Measurements from ENCODE around the gene VSTM2L.

Gene VSTM2L

GRCh38 chr20:37911838-37912281 lies 8.9 kb downstream of the VSTM2L start:
- Histone ChIP-seq H3K36me3 (ENCODE audit: control insufficient read depth, insufficient read depth, low read length) (no peaks in the 10 kb centered on the region), H3K9me3 (ENCODE audit: control insufficient read depth, low read length) (no peaks in the 10 kb centered on the region), H3K4me3 (ENCODE audit: insufficient read depth, low read depth, low read length, poor library complexity, severe bottlenecking) (no peak overlapping the region), H3K4me1 (ENCODE audit: control insufficient read depth, insufficient read depth, low read length, poor library complexity, severe bottlenecking) (peaks cover 5% of the 10 kb centered on the region), H3K27ac (ENCODE audit: insufficient read depth, low read length, poor library complexity, severe bottlenecking) (no peak overlapping the region), H3K27me3 (replicated peaks; ENCODE audit: control insufficient read depth, insufficient read depth, low read length, poor library complexity, severe bottlenecking) (no peaks in the 10 kb centered on the region)
- no peak for DNase-seq

GRCh38 chr20:37912874-37913273 lies 9.9 kb downstream of the VSTM2L start:
- no peak overlapping the region for H3K4me3 ChIP-seq (ENCODE audit: insufficient read depth, low read depth, low read length, poor library complexity, severe bottlenecking)
- no peaks in the 10 kb centered on the region for H3K9me3 ChIP-seq (ENCODE audit: control insufficient read depth, low read length)
- DNase-seq = no peak
- peaks cover 5% of the 10 kb centered on the region for H3K4me1 ChIP-seq (ENCODE audit: control insufficient read depth, insufficient read depth, low read length, poor library complexity, severe bottlenecking)
- no peaks in the 10 kb centered on the region for H3K36me3 ChIP-seq (ENCODE audit: control insufficient read depth, insufficient read depth, low read length)
- H3K27ac ChIP-seq (ENCODE audit: insufficient read depth, low read length, poor library complexity, severe bottlenecking) = no peak overlapping the region
- no peaks in the 10 kb centered on the region for H3K27me3 ChIP-seq (replicated peaks; ENCODE audit: control insufficient read depth, insufficient read depth, low read length, poor library complexity, severe bottlenecking)

GRCh38 chr20:37913567-37914366 lies 10.8 kb downstream of the VSTM2L start:
- DNase-seq = no peak
- no peaks in the 10 kb centered on the region for H3K27me3 ChIP-seq (replicated peaks; ENCODE audit: control insufficient read depth, insufficient read depth, low read length, poor library complexity, severe bottlenecking)

GRCh38 chr20:37914367-37914671 lies 11.4 kb downstream of the VSTM2L start:
- H3K4me3 ChIP-seq (ENCODE audit: insufficient read depth, low read depth, low read length, poor library complexity, severe bottlenecking) = no peak overlapping the region

More at GRCh38 chr20:37913567-37914366, 10.8 kb downstream of the VSTM2L start:
- peaks cover 5% of the 10 kb centered on the region for H3K4me1 ChIP-seq (ENCODE audit: control insufficient read depth, insufficient read depth, low read length, poor library complexity, severe bottlenecking)
- no peaks in the 10 kb centered on the region for H3K36me3 ChIP-seq (ENCODE audit: control insufficient read depth, insufficient read depth, low read length)
- no peak overlapping the region for H3K27ac ChIP-seq (ENCODE audit: insufficient read depth, low read length, poor library complexity, severe bottlenecking)
- no peaks in the 10 kb centered on the region for H3K9me3 ChIP-seq (ENCODE audit: control insufficient read depth, low read length)
- H3K4me3 ChIP-seq (ENCODE audit: insufficient read depth, low read depth, low read length, poor library complexity, severe bottlenecking) = no peak overlapping the region

GRCh38 chr20:37914672-37915433 lies 11.9 kb downstream of the VSTM2L start:
- no peak for DNase-seq
- Histone ChIP-seq H3K9me3 (ENCODE audit: control insufficient read depth, low read length) (no peaks in the 10 kb centered on the region), H3K36me3 (ENCODE audit: control insufficient read depth, insufficient read depth, low read length) (no peaks in the 10 kb centered on the region), H3K4me3 (ENCODE audit: insufficient read depth, low read depth, low read length, poor library complexity, severe bottlenecking) (no peak overlapping the region), H3K27ac (ENCODE audit: insufficient read depth, low read length, poor library complexity, severe bottlenecking) (no peak overlapping the region), H3K27me3 (replicated peaks; ENCODE audit: control insufficient read depth, insufficient read depth, low read length, poor library complexity, severe bottlenecking) (no peaks in the 10 kb centered on the region), H3K4me1 (ENCODE audit: control insufficient read depth, insufficient read depth, low read length, poor library complexity, severe bottlenecking) (peaks cover 5% of the 10 kb centered on the region)

More at GRCh38 chr20:37914367-37914671, 11.4 kb downstream of the VSTM2L start:
- Histone ChIP-seq H3K36me3 (ENCODE audit: control insufficient read depth, insufficient read depth, low read length) (no peaks in the 10 kb centered on the region), H3K4me1 (ENCODE audit: control insufficient read depth, insufficient read depth, low read length, poor library complexity, severe bottlenecking) (peaks cover 5% of the 10 kb centered on the region), H3K9me3 (ENCODE audit: control insufficient read depth, low read length) (no peaks in the 10 kb centered on the region), H3K27ac (ENCODE audit: insufficient read depth, low read length, poor library complexity, severe bottlenecking) (no peak overlapping the region), H3K27me3 (replicated peaks; ENCODE audit: control insufficient read depth, insufficient read depth, low read length, poor library complexity, severe bottlenecking) (no peaks in the 10 kb centered on the region)
- no peak for DNase-seq

- Histone ChIP-seq H3K27ac (ENCODE audit: insufficient read depth, low read length, poor library complexity, severe bottlenecking) (no peak overlapping the region), H3K4me3 (ENCODE audit: insufficient read depth, low read depth, low read length, poor library complexity, severe bottlenecking) (no peak overlapping the region), H3K4me1 (ENCODE audit: control insufficient read depth, insufficient read depth, low read length, poor library complexity, severe bottlenecking) (peaks cover 5% of the 10 kb centered on the region), H3K36me3 (ENCODE audit: control insufficient read depth, insufficient read depth, low read length) (no peaks in the 10 kb centered on the region), H3K27me3 (replicated peaks; ENCODE audit: control insufficient read depth, insufficient read depth, low read length, poor library complexity, severe bottlenecking) (no peaks in the 10 kb centered on the region), H3K9me3 (ENCODE audit: control insufficient read depth, low read length) (no peaks in the 10 kb centered on the region)
- DNase-seq = no peak
Observed at GRCh38 chr20:37915434-37915787, 12.5 kb downstream of the VSTM2L start.

GRCh38 chr20:37915800-37916570 lies 13.1 kb downstream of the VSTM2L start:
- Histone ChIP-seq H3K4me3 (ENCODE audit: insufficient read depth, low read depth, low read length, poor library complexity, severe bottlenecking) (no peak overlapping the region), H3K27ac (ENCODE audit: insufficient read depth, low read length, poor library complexity, severe bottlenecking) (no peak overlapping the region), H3K9me3 (ENCODE audit: control insufficient read depth, low read length) (no peaks in the 10 kb centered on the region), H3K36me3 (ENCODE audit: control insufficient read depth, insufficient read depth, low read length) (no peaks in the 10 kb centered on the region), H3K4me1 (ENCODE audit: control insufficient read depth, insufficient read depth, low read length, poor library complexity, severe bottlenecking) (peaks cover 5% of the 10 kb centered on the region), H3K27me3 (replicated peaks; ENCODE audit: control insufficient read depth, insufficient read depth, low read length, poor library complexity, severe bottlenecking) (no peaks in the 10 kb centered on the region)
- DNase-seq = no peak

- H3K4me3 ChIP-seq (ENCODE audit: insufficient read depth, low read depth, low read length, poor library complexity, severe bottlenecking) = no peak overlapping the region
- no peak for DNase-seq
- no peak overlapping the region for H3K27ac ChIP-seq (ENCODE audit: insufficient read depth, low read length, poor library complexity, severe bottlenecking)
- H3K4me1 ChIP-seq (ENCODE audit: control insufficient read depth, insufficient read depth, low read length, poor library complexity, severe bottlenecking) = peaks cover 5% of the 10 kb centered on the region
- H3K36me3 ChIP-seq (ENCODE audit: control insufficient read depth, insufficient read depth, low read length) = no peaks in the 10 kb centered on the region
- no peaks in the 10 kb centered on the region for H3K9me3 ChIP-seq (ENCODE audit: control insufficient read depth, low read length)
- no peaks in the 10 kb centered on the region for H3K27me3 ChIP-seq (replicated peaks; ENCODE audit: control insufficient read depth, insufficient read depth, low read length, poor library complexity, severe bottlenecking)
Observed at GRCh38 chr20:37917461-37917860, 14.5 kb downstream of the VSTM2L start.

GRCh38 chr20:37918035-37918434 lies 15.1 kb downstream of the VSTM2L start:
- Histone ChIP-seq H3K27ac (ENCODE audit: insufficient read depth, low read length, poor library complexity, severe bottlenecking) (no peak overlapping the region), H3K9me3 (ENCODE audit: control insufficient read depth, low read length) (no peaks in the 10 kb centered on the region), H3K4me3 (ENCODE audit: insufficient read depth, low read depth, low read length, poor library complexity, severe bottlenecking) (no peak overlapping the region), H3K36me3 (ENCODE audit: control insufficient read depth, insufficient read depth, low read length) (no peaks in the 10 kb centered on the region), H3K4me1 (ENCODE audit: control insufficient read depth, insufficient read depth, low read length, poor library complexity, severe bottlenecking) (peaks cover 5% of the 10 kb centered on the region), H3K27me3 (replicated peaks; ENCODE audit: control insufficient read depth, insufficient read depth, low read length, poor library complexity, severe bottlenecking) (no peaks in the 10 kb centered on the region)
- DNase-seq = no peak

Data from effector memory CD4-positive, alpha-beta T cell (primary cell).